HCT116 (cell line): ENCODE measurements around the gene UPF3A. TPM values are rescaled to one million over a fixed set of nuclear protein-coding genes. Genes with fewer than 3 reads are reported as not detected.

Experiments
- CEBPB ChIP-seq: IDR thresholded peaks from 2 replicates; pipeline ENCODE4 v1.6.1; 2012; ENCODE audit warnings: low read depth
- ELF1 ChIP-seq: IDR thresholded peaks from 2 replicates; pipeline ENCODE4 v1.6.1; 2012; ENCODE audit warnings: low read depth, borderline replicate concordance
- EZH2 ChIP-seq: fragments of 200-600 bp; sonication (generic); IDR thresholded peaks from 2 replicates; pipeline ENCODE4 v1.6.1; 2017; ENCODE audit warnings: antibody characterized with exemption, mixed run types
- JUND ChIP-seq: IDR thresholded peaks from 2 replicates; pipeline ENCODE4 v1.6.1; 2012
- RAD21 ChIP-seq: IDR thresholded peaks from 2 replicates; pipeline ENCODE4 v1.6.1; 2012; ENCODE audit warnings: low read depth, mild to moderate bottlenecking
- SP1 ChIP-seq: IDR thresholded peaks from 2 replicates; pipeline ENCODE4 v1.6.1; 2012; ENCODE audit warnings: low read depth
- YY1 ChIP-seq: IDR thresholded peaks from 2 replicates; pipeline ENCODE4 v1.6.1; 2011; ENCODE audit warnings: low read length, low read depth, moderate library complexity, mild to moderate bottlenecking; ENCODE audit not compliant: insufficient replicate concordance; ENCODE audit errors: extremely low read depth
- total RNA-seq: library from RNA; stranded (reverse); gene quantifications from one replicate; pipeline ENCODE4 v1.2.1, GENCODE V29; 2021; ENCODE audit not compliant: unreplicated experiment
- TF ChIP-seq, protein P1 (sequence below): IDR thresholded peaks from 2 replicates; pipeline ENCODE4 v1.6.1; 2012; ENCODE audit warnings: low read depth
- TF ChIP-seq, protein P2 (sequence below): IDR thresholded peaks from 2 replicates; pipeline ENCODE4 v1.6.1; 2012

Gene UPF3A
- total RNA-seq, 1 experiment from 2014 or later: 31.8 TPM

DNA sequence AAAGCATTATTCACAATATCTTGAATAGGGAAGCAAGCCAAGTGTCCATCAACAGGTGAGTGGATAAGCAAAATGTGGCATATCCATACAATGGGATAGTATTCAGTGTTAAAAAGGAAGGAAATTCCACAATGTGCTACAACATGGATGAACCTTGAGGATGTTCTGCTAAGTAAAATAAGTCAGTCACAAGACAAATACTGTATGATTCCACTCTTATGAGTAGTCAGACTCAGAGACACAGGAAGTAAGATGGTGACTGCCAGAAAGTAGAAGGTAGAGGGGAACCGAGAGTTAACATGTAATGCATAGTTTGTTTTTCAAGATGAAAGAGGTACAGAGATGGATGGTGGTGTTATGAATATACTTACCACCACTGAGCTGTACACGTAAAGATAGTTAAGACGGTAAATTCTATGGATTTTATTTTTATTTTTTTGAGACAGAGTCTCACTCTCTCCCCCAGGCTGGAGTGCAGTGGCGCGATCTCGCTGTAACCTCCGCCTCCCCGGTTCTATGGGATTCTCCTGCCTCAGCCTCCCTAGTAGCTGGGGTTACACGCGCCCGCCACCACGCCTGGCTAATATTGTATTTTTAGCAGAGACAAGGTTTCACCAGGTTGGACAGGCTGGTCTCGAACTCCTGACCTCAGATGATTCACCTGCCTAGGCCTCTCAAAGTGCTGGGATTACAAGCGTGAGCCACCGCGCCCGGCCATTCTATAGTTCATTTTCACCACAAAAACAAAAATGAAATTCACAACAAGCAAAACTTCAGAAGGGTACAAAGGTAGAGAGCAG lies 31.9 kb downstream of the UPF3A start (continued):
- no peak; the same call in 1 of the 2 replicates for TF ChIP-seq CEBPB
- TF ChIP-seq, protein P1, sequence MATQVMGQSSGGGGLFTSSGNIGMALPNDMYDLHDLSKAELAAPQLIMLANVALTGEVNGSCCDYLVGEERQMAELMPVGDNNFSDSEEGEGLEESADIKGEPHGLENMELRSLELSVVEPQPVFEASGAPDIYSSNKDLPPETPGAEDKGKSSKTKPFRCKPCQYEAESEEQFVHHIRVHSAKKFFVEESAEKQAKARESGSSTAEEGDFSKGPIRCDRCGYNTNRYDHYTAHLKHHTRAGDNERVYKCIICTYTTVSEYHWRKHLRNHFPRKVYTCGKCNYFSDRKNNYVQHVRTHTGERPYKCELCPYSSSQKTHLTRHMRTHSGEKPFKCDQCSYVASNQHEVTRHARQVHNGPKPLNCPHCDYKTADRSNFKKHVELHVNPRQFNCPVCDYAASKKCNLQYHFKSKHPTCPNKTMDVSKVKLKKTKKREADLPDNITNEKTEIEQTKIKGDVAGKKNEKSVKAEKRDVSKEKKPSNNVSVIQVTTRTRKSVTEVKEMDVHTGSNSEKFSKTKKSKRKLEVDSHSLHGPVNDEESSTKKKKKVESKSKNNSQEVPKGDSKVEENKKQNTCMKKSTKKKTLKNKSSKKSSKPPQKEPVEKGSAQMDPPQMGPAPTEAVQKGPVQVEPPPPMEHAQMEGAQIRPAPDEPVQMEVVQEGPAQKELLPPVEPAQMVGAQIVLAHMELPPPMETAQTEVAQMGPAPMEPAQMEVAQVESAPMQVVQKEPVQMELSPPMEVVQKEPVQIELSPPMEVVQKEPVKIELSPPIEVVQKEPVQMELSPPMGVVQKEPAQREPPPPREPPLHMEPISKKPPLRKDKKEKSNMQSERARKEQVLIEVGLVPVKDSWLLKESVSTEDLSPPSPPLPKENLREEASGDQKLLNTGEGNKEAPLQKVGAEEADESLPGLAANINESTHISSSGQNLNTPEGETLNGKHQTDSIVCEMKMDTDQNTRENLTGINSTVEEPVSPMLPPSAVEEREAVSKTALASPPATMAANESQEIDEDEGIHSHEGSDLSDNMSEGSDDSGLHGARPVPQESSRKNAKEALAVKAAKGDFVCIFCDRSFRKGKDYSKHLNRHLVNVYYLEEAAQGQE: no peak
- TF ChIP-seq, protein P2, sequence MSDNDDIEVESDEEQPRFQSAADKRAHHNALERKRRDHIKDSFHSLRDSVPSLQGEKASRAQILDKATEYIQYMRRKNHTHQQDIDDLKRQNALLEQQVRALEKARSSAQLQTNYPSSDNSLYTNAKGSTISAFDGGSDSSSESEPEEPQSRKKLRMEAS: peak; percentile 9; the same call in 1 of the 2 replicates
- no peak for TF ChIP-seq JUND
- peak; percentile 5; the same call in 1 of the 2 replicates for TF ChIP-seq ELF1
- no peak for TF ChIP-seq EZH2
- no peak for TF ChIP-seq YY1
- peak; percentile 31; the same call in 1 of the 2 replicates for TF ChIP-seq SP1
- no peak for TF ChIP-seq RAD21
